IPS DF 4.7 (cell line): ENCODE measurements around the gene MSH3.
A peak's percentile ranks its signal among the peaks of the same experiment; 100 is the strongest.

Experiments
- DNase-seq: peaks from one replicate; pipeline ENCODE4 v3.0.0-alpha.2; 2013; ENCODE audit warnings: low spot score; ENCODE audit errors: extremely low read depth

Gene MSH3

DNA sequence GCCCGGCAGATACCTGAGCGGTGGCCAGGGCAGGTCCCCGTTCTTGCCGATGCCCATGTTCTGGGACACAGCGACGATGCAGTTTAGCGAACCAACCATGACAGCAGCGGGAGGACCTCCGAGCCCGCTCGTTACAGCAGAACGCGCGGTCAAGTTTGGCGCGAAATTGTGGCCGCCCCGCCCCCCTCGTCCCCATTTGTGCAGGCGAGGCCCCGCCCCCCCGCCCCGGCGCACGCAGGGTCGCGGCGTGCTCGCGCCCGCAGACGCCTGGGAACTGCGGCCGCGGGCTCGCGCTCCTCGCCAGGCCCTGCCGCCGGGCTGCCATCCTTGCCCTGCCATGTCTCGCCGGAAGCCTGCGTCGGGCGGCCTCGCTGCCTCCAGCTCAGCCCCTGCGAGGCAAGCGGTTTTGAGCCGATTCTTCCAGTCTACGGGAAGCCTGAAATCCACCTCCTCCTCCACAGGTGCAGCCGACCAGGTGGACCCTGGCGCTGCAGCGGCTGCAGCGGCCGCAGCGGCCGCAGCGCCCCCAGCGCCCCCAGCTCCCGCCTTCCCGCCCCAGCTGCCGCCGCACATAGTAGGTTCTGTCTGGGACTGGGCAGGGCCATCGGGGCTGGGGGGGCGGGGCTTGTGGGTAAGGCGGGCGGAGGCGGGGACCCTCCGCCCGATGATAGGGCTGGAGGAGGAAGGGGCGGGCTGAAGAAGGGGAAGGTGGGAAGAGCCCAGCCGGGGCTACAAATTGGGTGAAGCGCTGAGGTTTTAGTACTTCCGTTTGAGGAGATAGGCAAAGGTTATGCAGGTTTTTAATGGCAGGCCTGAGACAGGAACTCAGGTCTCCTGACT is at the start of gene MSH3, which contains the start of gene DHFR:
Gene MSH3 (plus strand): TSS at position 262 of the 840 bp plus-strand sequence. CDS start 76 bp downstream, at position 338.
Gene DHFR (minus strand): TSS at position 593 of the 840 bp plus-strand sequence. CDS start 494 bp downstream, at position 99.
- peak; percentile 66 for DNase-seq

DNA sequence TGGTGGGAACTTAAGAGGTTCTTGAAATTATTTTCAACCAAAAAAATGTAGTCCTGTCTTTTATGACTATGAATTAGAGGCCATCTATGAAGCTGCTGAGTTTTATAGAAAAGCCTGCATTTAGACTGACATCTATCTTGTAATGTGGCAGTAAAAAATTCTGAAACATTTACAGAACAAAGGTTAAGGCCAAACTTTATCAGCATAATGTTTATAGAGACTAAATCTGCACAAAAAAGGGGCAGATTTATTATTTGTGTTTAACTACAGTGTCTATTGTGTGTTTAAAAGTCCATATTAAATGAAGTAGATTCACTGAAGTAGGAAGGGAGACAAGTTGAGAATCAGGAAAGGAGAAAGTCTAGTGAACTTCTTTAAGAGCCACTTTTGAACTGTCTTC is 47.1 kb upstream of the MSH3 start:
- no peak for DNase-seq

DNA sequence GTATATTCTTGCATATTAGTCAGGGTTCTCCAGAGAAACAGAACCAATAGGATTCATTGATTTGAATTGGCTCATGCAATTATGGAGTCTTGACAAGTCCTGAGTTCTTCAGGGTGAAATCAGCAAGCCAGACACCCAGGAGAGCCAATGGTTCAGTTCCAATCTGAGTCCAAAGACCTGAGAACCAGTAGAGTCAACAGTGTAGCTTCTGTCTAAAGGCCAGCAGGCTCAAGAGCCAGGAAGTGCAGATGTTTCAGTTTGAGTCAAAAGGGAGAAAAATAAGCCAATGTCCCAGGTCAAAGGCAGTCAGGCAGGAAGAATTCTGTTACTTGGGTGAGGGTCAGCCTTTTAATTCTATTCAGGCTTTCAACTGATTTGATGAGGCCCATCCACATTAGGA is 46.6 kb upstream of the MSH3 start:
- no peak for DNase-seq

DNA sequence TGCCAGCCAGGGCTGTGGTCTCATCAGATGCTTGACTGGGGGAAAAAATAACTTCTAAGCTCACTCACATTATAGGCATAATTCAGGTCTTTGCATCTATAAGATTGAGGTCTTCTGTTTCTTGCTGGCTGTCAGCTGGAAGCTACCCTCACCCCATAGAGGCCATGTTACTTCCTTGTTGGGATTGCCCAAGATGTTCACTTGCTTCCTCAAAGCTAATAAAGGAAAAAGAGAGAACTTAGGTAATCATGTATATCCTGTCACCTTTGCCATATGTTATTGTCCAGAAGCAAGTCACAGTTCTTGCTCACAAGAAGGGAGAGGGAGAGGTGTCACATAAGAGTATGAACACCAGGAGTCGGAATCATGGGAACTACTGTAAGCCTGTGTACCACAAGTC is 45.7 kb upstream of the MSH3 start:
- no peak for DNase-seq

DNA sequence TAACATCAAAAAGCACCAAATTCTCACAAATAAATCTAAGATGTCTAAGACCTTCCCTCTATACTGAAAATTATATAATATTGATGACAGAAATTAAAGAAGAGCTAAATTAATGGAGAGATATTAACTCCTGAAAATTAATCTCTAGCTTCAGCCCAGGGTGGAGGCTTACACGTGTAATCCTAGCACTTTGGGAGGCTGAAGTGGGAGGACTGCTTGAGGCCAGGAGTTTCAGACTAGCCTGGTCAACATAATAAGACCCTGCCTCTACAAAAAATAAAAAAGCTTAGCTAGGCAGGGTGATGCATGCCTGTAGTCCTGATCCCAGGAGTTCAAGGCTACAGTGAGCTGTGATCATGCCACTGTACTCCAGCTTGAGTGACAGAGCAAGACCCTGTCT is 44.8 kb upstream of the MSH3 start:
- no peak for DNase-seq

DNA sequence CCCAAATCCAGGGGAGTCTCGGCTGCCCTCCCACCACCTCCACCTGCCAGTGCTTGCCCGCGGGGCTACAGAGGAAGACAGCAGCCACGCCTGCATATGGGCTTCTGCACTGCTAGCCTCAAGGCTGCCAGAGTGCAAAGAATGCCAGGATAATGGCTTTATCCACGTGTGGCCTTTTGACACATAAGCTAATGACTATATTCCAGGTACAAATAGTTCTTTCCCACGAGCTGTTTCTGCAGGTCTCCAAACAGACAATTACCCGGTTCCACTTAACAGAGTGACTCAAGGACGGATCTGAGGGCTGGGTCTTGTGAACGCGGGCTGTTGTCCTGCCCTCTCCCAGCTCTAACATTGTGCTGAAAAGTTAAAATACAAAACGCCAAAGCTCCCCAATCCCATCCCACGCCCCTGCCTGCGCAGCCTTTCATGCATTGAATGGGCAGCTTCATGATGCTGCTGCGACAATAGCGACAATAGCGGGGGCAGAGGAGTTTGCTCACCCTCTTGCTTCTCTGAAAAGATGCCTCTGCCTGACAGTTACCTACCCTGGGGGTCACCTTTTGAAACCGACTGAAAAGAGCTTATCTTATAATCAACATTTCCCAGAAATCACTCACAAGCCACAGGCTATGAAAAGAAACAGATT is 39.1 kb upstream of the MSH3 start:
- DNase-seq = no peak

DNA sequence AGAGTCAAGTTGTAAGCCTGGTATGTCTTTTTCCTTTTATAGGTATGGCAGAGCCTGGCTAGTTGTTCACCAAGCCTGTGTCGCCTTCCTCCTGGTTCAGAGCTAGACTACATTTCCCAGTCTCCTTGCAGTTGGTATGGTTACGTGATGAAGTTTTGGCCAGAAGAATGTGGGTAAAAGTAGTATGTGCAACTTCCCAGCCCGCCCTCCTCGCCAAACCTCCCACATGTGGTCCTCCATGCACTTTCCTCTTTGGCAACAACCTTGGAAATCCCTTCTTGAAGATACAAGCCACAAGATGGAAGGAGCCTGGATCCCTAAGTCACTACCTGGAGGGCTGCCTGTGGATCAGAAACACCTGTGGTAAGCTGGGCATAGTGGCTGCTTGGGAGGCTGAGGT is 36.0 kb upstream of the MSH3 start:
- no peak for DNase-seq

DNA sequence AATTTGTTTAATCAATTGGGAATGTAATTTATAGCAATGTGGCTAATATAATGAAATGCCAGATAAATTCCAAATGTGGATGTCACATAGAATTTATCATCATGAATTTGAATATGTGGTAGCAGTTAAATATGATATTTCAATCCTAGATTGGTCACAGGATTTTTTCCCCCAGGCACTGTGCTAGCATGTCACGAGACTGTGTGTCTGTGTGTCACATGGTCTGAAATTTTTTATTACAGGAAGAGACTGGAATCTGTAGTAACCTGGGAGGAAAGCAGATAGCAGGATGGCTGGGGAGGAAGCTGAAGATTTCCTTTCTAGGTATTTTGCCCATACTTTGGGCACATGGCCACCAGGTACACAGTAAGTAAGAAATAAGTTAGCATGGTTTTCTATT is 35.4 kb upstream of the MSH3 start:
- DNase-seq = no peak

DNA sequence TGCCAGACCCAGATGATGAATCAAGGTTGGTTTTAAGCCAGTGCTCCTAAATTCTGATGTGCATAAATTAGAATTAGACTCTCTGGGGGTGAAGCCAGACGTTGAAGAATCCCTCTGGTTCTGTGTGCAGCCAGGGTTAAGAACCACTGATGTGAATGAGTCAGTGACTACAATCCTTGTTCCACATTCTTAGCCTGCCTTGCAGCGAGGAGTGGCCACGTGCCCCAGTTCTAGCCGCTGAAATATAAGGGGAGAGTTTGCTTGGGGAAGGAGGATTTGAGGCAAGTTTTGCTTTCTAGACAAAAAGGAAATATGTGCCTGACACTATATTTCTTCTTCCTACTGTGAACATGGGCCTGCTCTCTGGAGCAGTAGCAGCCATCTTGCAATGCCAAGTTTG is 34.2 kb upstream of the MSH3 start:
- no peak for DNase-seq

DNA sequence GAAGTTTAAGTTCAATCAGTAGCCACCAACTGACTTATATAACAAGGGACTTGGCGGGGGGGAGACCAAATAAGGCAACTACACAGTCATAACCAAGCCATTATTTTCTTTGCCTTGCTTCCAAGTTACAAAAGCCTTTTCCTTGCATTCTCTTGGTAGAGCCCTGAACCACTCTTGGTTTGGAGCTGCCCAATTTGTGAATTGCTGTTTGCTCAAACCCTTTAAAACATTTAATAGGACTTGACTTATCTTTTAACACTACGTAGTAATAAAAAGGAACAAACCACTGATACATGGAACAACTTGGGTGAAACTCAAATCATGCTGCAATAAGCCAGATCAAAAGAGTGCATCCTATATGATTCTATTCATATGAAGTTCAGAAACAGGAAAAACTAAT is 31.7 kb upstream of the MSH3 start:
- DNase-seq = no peak

DNA sequence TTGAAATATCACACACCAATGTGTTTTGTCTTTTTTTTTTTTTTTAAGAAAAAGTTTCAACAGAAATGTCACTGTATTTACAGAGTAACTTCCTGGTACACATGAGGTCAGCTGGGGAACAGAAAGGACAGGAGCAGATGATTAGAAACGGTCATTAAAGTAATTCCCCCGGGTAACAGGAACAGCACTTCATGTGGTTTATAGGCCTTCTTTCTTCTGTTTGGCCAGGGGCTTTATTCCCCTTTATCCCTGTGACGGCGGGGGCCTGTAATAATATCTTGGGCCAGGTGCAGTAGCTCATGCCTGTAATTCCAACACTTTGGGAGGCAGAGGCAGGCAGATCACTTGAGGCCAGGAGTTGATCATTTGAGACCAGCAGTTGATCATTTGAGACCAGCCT is 30.5 kb upstream of the MSH3 start:
- DNase-seq = no peak

DNA sequence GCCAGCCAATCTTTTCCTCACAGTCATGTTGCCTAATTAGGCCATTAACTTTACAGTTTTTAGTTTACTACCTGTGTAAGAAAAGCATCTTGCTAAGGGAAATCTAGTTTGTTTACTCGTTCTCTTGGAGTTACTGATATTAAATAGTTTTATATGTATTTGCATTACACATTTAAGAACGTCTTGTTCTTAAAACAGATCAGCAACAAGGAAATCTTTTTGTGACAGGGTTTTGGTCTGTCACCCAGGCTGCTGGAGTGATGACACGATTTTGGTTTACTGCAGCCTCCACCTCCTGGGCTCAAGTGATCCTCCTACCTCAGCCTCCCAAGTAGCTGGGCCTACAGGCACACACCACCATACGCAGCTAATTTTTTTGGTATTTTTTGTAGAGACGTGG is 29.2 kb upstream of the MSH3 start:
- no peak for DNase-seq

DNA sequence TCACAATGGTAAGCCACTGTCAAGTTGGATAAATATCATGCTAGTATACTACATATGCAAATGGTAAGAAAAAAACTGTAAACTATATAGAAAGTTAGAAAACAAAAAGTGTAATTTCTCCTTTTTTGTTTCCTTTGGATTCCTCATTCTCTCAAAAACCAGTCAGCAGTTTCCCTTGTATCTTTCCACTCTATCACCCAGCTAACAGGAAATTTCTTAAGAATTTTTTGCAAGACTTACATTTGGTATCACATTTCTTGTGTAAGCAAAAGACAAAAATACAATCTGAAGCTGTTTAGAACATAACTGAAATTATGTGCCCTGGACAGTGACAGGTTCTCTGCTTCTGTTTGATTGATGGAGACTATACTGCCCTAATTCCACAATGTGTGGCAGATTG is 25.2 kb upstream of the MSH3 start:
- no peak for DNase-seq

DNA sequence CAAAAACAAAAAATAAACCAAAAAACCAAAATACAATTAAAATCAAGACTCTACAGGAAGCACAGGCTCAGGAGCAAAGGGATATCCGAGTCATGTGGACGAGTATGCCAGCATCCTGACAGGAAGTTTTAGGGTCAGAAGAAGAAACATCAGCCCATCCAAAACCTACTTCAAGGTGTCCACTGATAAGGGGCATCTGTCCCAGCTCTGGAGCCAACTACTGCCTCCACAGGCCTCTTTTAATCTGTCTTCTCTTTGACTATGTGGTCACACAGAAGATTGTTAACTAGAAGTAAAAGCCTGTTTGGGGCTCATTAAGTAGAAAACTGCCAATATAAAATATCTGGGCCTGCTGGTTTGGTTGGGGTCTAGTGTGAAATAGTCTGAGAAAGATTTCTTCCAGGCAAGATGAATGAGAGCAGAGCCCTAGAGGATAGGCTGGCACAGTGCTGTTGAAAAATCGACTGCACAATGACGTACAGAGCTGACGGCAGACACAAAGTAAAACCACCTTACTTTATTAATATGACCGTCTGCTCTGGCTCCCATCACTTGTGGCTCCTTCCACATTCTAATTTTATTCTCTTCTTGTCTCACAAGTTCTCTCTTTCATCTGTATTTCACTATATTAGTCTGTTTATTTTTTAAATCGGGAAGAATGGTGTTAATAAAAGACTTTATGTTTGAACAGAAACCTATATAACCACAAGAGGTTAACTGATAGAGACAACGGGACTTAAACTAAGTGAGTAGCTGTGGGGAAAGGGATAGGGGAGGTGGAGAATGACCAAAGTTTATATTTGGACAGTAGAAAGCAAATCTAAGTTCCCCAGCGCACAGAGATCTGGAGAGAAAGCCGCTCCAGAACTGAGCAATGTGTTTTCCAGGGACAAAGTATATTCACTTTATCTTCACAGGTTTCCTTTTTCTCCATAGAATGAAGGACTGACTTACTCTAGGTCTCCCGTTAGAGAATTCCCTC is 22.9 kb upstream of the MSH3 start:
- no peak for DNase-seq

DNA sequence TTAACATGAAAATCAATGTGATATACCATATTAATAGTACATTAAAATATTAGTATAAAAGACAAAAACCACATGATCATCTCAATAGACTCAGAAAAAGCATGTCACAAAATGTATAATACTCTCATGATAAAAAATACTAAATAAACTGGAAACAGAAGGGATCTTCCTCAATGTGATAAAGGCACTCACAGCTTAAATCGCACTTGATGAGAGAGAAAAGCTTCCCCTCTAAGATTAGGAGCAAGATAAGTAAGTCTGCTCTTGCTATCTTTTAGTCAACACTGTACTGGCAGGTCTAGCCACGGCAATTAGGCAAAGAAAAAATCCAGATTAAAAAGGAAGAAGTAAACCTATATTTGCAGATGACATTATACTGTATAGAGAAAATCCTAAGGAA is 21.8 kb upstream of the MSH3 start:
- no peak for DNase-seq

DNA sequence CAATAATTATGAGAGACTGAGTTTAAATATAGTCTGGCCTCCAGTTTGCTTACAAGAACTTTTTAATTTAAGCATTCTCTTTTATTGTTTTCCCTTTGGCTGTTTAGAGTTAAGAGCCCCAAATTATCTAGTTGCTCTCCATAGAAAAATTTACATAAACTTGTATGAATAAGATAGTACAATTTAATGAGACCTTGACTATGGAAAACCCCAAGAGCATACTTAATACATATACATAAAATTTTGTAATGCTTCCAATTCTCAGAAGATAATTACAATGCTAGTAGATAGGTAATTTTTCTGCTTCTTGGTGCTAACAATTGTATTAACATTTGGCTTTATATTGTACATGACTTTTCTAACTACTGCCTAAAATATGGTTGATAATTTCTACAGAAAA is 20.3 kb upstream of the MSH3 start:
- no peak for DNase-seq

DNA sequence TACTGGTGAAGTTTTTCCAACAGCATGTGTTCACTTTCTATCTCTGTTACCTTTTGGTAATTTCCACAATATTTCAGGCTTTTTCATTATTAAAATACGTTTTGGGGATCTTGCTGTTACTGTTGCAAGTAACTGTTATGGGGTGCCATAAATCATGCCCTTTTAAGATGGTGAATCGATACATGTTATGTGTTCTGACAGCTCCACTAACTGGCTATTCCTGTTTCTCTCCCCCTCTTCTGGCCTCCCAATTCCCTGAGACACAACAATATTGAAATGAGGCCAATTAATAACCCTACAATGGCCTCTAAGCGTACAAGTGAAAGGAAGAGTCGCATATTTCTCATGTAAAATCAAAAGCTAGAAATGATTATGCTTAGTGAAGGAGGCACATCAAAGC is 13.1 kb upstream of the MSH3 start:
- DNase-seq = no peak

DNA sequence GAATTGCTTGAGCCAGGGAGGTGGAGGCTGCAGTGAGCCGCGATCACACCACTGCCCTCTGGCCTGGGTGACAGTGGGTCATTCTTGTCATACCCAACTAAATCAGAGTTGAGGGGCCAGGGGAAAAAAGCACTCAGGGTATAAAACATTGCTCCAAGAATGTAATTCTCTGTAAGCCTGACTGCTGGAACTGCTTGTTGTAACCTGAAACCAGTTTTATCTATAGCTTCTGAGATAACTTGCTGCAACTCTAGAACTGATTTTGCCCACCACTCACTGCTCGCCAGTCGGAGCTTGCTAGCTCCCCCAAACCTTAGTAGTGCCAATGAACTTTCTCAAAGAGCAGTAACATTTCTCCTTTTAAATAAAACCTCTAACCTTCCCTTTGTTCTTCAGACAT is 9.6 kb upstream of the MSH3 start:
- no peak for DNase-seq

DNA sequence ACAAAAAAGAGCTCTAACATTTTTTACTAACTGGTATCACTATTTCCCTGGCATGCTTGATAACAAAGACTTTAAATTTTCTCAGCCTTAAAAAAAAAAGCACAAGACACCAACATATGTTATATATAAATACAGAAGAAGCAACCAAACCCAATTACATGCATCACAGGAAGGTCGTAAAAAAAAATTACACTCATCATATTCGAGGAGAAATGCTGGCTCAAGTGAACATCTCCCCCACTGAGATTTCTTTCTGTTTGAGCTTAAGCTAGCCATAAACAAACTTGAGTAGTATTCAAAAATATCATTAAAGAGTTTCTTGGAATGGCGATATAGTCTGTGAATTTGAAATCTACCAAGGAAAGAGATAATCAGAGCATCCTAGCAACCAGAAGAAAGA is 7.5 kb upstream of the MSH3 start:
- DNase-seq = no peak

DNA sequence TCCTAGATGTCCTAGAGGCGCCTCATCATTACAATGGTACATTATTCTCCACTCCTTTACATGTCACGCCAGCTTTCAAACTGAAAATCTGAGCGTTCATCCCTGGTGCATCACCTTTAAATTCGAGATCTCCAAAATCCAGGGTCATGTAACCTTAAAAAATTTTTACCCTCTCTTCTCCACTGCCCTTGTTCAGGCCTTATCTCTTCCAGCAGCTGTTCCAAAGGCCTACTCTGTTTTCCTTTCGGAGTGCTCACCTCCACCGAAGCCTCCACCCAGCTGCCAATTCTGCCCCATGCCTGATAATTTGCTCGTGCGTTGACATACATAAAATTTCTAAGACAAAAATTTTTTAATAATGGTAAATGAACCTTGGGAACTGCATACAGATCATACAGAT is 950 bp upstream of the MSH3 start:
- DNase-seq = no peak

DNA sequence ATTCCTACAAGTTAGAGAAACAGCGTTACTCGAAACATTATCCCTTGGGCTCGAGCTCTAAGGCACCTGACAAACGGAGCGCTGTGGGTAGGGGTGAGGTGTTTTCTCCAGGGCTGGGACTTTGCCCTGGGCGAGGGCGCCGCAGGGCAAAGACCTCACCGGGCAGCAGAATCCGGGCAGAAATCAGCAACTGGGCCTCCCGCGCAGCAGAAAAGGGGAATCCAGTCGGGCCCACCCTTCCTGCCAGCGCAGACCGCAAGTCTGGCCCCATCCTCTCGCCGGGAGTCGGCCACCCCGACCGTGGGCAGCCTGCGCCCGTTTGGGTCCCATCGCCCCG is 430 bp upstream of the MSH3 start:
- no peak for DNase-seq

DNA sequence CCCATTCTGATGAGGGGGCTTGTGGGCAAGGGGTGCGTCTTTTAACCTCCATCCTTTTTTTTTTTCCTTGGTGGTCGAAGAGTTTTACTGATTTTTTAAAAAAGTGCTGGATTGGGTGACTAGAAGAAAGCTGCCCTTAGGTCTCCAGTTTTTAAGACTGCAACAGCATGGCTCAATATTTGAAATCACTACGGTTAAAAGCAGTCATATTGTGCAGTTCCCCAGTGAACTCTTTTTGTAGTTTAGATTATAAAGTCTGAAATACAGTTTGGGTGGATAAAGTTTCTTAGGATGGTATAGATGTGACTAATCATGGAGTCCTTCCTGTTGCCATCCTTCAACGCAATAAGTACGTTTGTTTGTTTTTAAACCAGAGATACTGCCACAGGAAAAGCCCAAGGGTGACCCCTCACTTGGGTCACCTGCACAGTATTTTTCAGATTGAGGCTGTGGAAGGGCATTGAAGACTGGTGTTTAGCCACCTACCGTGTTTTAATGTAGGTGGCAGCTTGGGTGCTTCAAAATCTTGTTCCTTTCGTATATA is 851 bp downstream of the MSH3 start:
- no peak for DNase-seq
